Type B pancreatic cell (in vitro differentiated cells): ENCODE measurements around the gene FAM89A. TPM values are rescaled to one million over a fixed set of nuclear protein-coding genes. Genes with fewer than 3 reads are reported as not detected.
A peak's percentile ranks its signal among the peaks of the same experiment; 100 is the strongest.
"Not testable (repeated sequence)": the region's sequence is repeated elsewhere in the genome, so short reads cannot be mapped to it uniquely, and the experiment has no call there.

Experiments used
- DNase-seq: peaks from one replicate; pipeline ENCODE4 v3.0.0; 2021; ENCODE audit warnings: mixed read lengths; ENCODE audit not compliant: unreplicated experiment; ENCODE audit errors: extremely low spot score
- H3K27ac Mint-ChIP-seq: 2 replicates; pipeline ENCODE4 v1.8.0; 2021; ENCODE audit warnings: mild to moderate bottlenecking, mixed read lengths
- H3K27me3 Mint-ChIP-seq: 2 replicates; pipeline ENCODE4 v1.8.0; 2021; ENCODE audit warnings: mixed read lengths
- H3K36me3 Mint-ChIP-seq: 2 replicates; pipeline ENCODE4 v1.8.0; 2021; ENCODE audit warnings: mixed read lengths
- H3K4me1 Mint-ChIP-seq: one replicate; pipeline ENCODE4 v1.8.0; 2021; ENCODE audit warnings: mixed read lengths; ENCODE audit not compliant: unreplicated experiment
- H3K4me3 Mint-ChIP-seq: 2 replicates; pipeline ENCODE4 v1.8.0; 2021; ENCODE audit warnings: mild to moderate bottlenecking, mixed read lengths
- H3K9me3 Mint-ChIP-seq: 2 replicates; pipeline ENCODE4 v1.8.0; 2021; ENCODE audit warnings: mixed read lengths
- CTCF ChIP-seq: fragments of 200-600 bp; sonication (generic); conservative IDR thresholded peaks from 2 replicates; pipeline ENCODE4 v1.5.0; 2021; ENCODE audit warnings: antibody characterized with exemption, mild to moderate bottlenecking
- total RNA-seq: library from RNA; stranded (reverse); gene quantifications from 2 replicates; pipeline ENCODE4 v1.2.1, GENCODE V29; 2021; ENCODE audit warnings: low replicate concordance

FAM89A gene
- total RNA-seq, 1 donor from 2014 or later, result 11.9 TPM

GRCh38 chr1:231049121-231049979 is 9.3 kb upstream of the FAM89A start:
- Mint-ChIP-seq H3K27me3 (peaks cover 47% of the 10 kb centered on the region), H3K4me1 (peaks cover 12% of the 10 kb centered on the region), H3K4me3 (no peak overlapping the region), H3K36me3 (peaks cover 4% of the 10 kb centered on the region), H3K9me3 (peaks cover 10% of the 10 kb centered on the region), H3K27ac (peak overlapping the region; percentile 76)
- no peak for TF ChIP-seq CTCF
- no peak for DNase-seq

- not testable (repeated sequence) for H3K27ac Mint-ChIP-seq, H3K4me3 Mint-ChIP-seq, DNase-seq, H3K4me1 Mint-ChIP-seq, H3K36me3 Mint-ChIP-seq
- Mint-ChIP-seq H3K27me3 (peaks cover 50% of the 10 kb centered on the region), H3K9me3 (peaks cover 10% of the 10 kb centered on the region)
These were observed 8.4 kb upstream of the FAM89A start for GRCh38 chr1:231048419-231048818.

- DNase-seq, H3K4me3 Mint-ChIP-seq, H3K4me1 Mint-ChIP-seq, H3K27ac Mint-ChIP-seq, H3K36me3 Mint-ChIP-seq: not testable (repeated sequence)
- Mint-ChIP-seq H3K9me3 (peaks cover 10% of the 10 kb centered on the region), H3K27me3 (peaks cover 50% of the 10 kb centered on the region)
These were observed 7.5 kb upstream of the FAM89A start for GRCh38 chr1:231047529-231047928.

GRCh38 chr1:231046730-231047395 is 6.8 kb upstream of the FAM89A start:
- DNase-seq, result no peak
- peaks cover 4% of the 10 kb centered on the region for H3K36me3 Mint-ChIP-seq
- no peak overlapping the region for H3K4me3 Mint-ChIP-seq
- no peak overlapping the region for H3K27ac Mint-ChIP-seq
- H3K4me1 Mint-ChIP-seq, result peaks cover 4% of the 10 kb centered on the region
- no peak for TF ChIP-seq CTCF
- peaks cover 10% of the 10 kb centered on the region for H3K9me3 Mint-ChIP-seq
- H3K27me3 Mint-ChIP-seq, result peaks cover 50% of the 10 kb centered on the region

GRCh38 chr1:231045921-231046729 is 6.1 kb upstream of the FAM89A start:
- H3K4me3 Mint-ChIP-seq, DNase-seq, H3K4me1 Mint-ChIP-seq, H3K27ac Mint-ChIP-seq, H3K36me3 Mint-ChIP-seq: not testable (repeated sequence)
- peaks cover 10% of the 10 kb centered on the region for H3K9me3 Mint-ChIP-seq
- peaks cover 54% of the 10 kb centered on the region for H3K27me3 Mint-ChIP-seq

GRCh38 chr1:231045286-231045685 is 5.2 kb upstream of the FAM89A start:
- H3K4me1 Mint-ChIP-seq, result peaks cover 8% of the 10 kb centered on the region
- no peak for DNase-seq
- H3K36me3 Mint-ChIP-seq, result peaks cover 4% of the 10 kb centered on the region
- peaks cover 54% of the 10 kb centered on the region for H3K27me3 Mint-ChIP-seq
- no peak overlapping the region for H3K4me3 Mint-ChIP-seq
- no peak overlapping the region for H3K27ac Mint-ChIP-seq
- peaks cover 10% of the 10 kb centered on the region for H3K9me3 Mint-ChIP-seq
- peak; percentile 17 for TF ChIP-seq CTCF
